Spleen (tissue), 11 donors: ENCODE data around the gene PHACTR2. TPM values are rescaled to one million over a fixed set of nuclear protein-coding genes. Genes with fewer than 3 reads are reported as not detected.

ENCODE experiments used
- DNase-seq: peaks from one replicate; pipeline ENCODE4 v3.0.0-alpha.2; 2020
- H3K27ac ChIP-seq, 8 donors: fragments of 200-600 bp; sonication (generic) in 7 of 8; 1 replicate in 4 of 8; 2 replicates in 4 of 8; pipeline versions ENCODE4 v1.5.0 to v1.8.0; 2016 to 2021; ENCODE audit warnings: inconsistent platforms in 4 of 8, mild to moderate bottlenecking in 4 of 8, moderate library complexity in 1 of 8
- H3K27me3 ChIP-seq, 7 donors: fragments of 200-600 bp; sonication (generic) in 6 of 7; replicated peaks in 1 of 7; 1 replicate in 4 of 7; 2 replicates in 3 of 7; pipeline versions ENCODE4 v1.5.0 to v1.8.0; 2016 to 2021; ENCODE audit warnings: inconsistent platforms in 3 of 7, mild to moderate bottlenecking in 1 of 7
- H3K36me3 ChIP-seq, 6 donors: fragments of 200-600 bp; sonication (generic) in 5 of 6; 1 replicate in 4 of 6; 2 replicates in 2 of 6; pipeline versions ENCODE4 v1.5.0 to v1.8.0; 2016 to 2021; ENCODE audit warnings: inconsistent platforms in 2 of 6
- H3K4me1 ChIP-seq, 6 donors: fragments of 200-600 bp; sonication (generic) in 5 of 6; 1 replicate in 3 of 6; 2 replicates in 3 of 6; pipeline versions ENCODE4 v1.5.0 to v1.8.0; 2016 to 2021; ENCODE audit warnings: inconsistent platforms in 3 of 6
- H3K4me3 ChIP-seq, 8 donors: fragments of 200-600 bp; sonication (generic) in 7 of 8; 1 replicate in 4 of 8; 2 replicates in 4 of 8; pipeline versions ENCODE4 v1.5.0 to v1.8.0; 2016 to 2021; ENCODE audit warnings: inconsistent platforms in 4 of 8, mild to moderate bottlenecking in 4 of 8, moderate library complexity in 2 of 8
- H3K9me3 ChIP-seq, 8 donors: fragments of 200-600 bp; sonication (generic) in 7 of 8; 1 replicate in 4 of 8; 2 replicates in 4 of 8; pipeline versions ENCODE4 v1.5.0 to v1.8.0; 2016 to 2021; ENCODE audit warnings: inconsistent platforms in 4 of 8
- CTCF ChIP-seq, 11 experiments: fragments of 200-600 bp in 7 of 11; fragments of 450-650 bp in 4 of 11; sonication (generic) in 4 of 11; IDR thresholded peaks in 8 of 11; conservative IDR thresholded peaks in 3 of 11; 1 replicate in 7 of 11; 2 replicates in 4 of 11; pipeline versions ENCODE4 v1.4.0 to v1.8.0; 2016 to 2021; ENCODE audit warnings: antibody characterized with exemption in 11 of 11, inconsistent platforms in 4 of 11, mild to moderate bottlenecking in 1 of 11
- POLR2A ChIP-seq, 3 donors: fragments of 450-650 bp; IDR thresholded peaks; one replicate each; pipeline ENCODE4 v1.5.1; 2017; ENCODE audit warnings: antibody characterized with exemption in 3 of 3, mild to moderate bottlenecking in 1 of 3
- POLR2AphosphoS5 ChIP-seq, 3 donors: sonication (generic); formaldehyde crosslinking; IDR thresholded peaks; one replicate each; pipeline ENCODE4 v1.5.1; 2017; ENCODE audit warnings: antibody characterized with exemption in 3 of 3
- WGBS, 5 donors: extraction: QIAGEN DNeasy Blood & Tissue Kit in 3 of 5; methylation state at CpG; one replicate each; pipeline versions ENCODE4 v1.1.5 to v1.1.7; 2013 to 2018; 5-methylcytosine and 5-hydroxymethylcytosine counted together
- intact Hi-C: fragments of 100-400 bp; cut with DNase I; formaldehyde crosslinking; loops from one replicate; pipeline ENCODE4 v1.15.0; 2023; ENCODE audit warnings: low total_unique reads
- polyA plus RNA-seq, 3 donors: library from polyadenylated mRNA; stranded (reverse); fragments of 200-250 nt; gene quantifications; one replicate each; pipeline ENCODE4 v1.2.1, GENCODE V29; 2013
- total RNA-seq, 7 donors: library from RNA; depleted of rRNA in 3 of 7; stranded (reverse); fragments of >200 nt in 3 of 7; fragmentation: NEBNext Ultra II Directional in 4 of 7; extraction: Animal tissue kit (Norgen Biotek cat#: 25700) in 4 of 7; gene quantifications; one replicate each; pipeline versions ENCODE4 v1.1.0 to v1.2.1, GENCODE V29; 2016 to 2021
- donor health status: healthy with polysubstance abuse.
- donor health status: DM: no; HTN: no; CAD: no; lungs with moderate emphysema.
- donor health status: DM: no; HTN: no; CAD: no.
- donor health status: Bipolar disorder and iron deficiency.
- donor health status: healthy.
- donor health status: DM: no; HTN: no; CAD: no.
- donor health status: DM: yes; HTN: yes; CAD: no.

Gene PHACTR2
- total and polyA plus RNA-seq, 10 donors = 3.5 to 116 (median 76.1) TPM

GRCh38 chr6:143718472-143718871 is 40.7 kb downstream of the PHACTR2 start:
- WGBS, 5 donors = 92 to 96% (median 93%) methylated on average over 1 of the region's 1 CpG
- H3K9me3 ChIP-seq = no peaks in the 10 kb centered on the region
- intact Hi-C loops = no loop called here
- H3K36me3 ChIP-seq = peaks cover 0 to 55% (median 4%) of the 10 kb centered on the region in 6 donors
- no peak overlapping the region for H3K27ac ChIP-seq
- peaks cover 0 to 9% (median 0%) of the 10 kb centered on the region in 6 donors for H3K4me1 ChIP-seq
- TF ChIP-seq CTCF (IDR thresholded peaks at IDR 0.05 in 8 of 11, conservative IDR thresholded peaks at IDR 0.05 in 3 of 11) (no peak), POLR2A (IDR thresholded peaks at IDR 0.05) (no peak), POLR2AphosphoS5 (IDR thresholded peaks at IDR 0.05) (no peak)
- no peak for DNase-seq
- H3K4me3 ChIP-seq = no peak overlapping the region
- no peaks in the 10 kb centered on the region for H3K27me3 ChIP-seq

GRCh38 chr6:143721642-143722041 is 43.9 kb downstream of the PHACTR2 start:
- H3K4me3 ChIP-seq = no peak overlapping the region
- TF ChIP-seq POLR2AphosphoS5 (IDR thresholded peaks at IDR 0.05) (no peak), CTCF (IDR thresholded peaks at IDR 0.05 in 8 of 11, conservative IDR thresholded peaks at IDR 0.05 in 3 of 11) (no peak), POLR2A (IDR thresholded peaks at IDR 0.05) (no peak)
- intact Hi-C loops = no loop called here
- no peaks in the 10 kb centered on the region for H3K27me3 ChIP-seq
- H3K9me3 ChIP-seq = peaks cover 0 to 5% (median 0%) of the 10 kb centered on the region in 8 donors
- no peak for DNase-seq
- peaks cover 0 to 44% (median 5%) of the 10 kb centered on the region in 6 donors for H3K36me3 ChIP-seq
- H3K4me1 ChIP-seq = peaks cover 0 to 12% (median 0%) of the 10 kb centered on the region in 6 donors
- H3K27ac ChIP-seq = no peak overlapping the region

- peaks cover 0 to 42% (median 5%) of the 10 kb centered on the region in 6 donors for H3K36me3 ChIP-seq
- no peak overlapping the region for H3K4me3 ChIP-seq
- H3K27me3 ChIP-seq = no peaks in the 10 kb centered on the region
- no peak overlapping the region for H3K27ac ChIP-seq
- intact Hi-C loops = no loop called here
- 90 to 95% (median 92%) methylated on average over 4 to 5 of the region's 5 CpGs for WGBS, 5 donors
- TF ChIP-seq CTCF (IDR thresholded peaks at IDR 0.05 in 8 of 11, conservative IDR thresholded peaks at IDR 0.05 in 3 of 11) (no peak), POLR2A (IDR thresholded peaks at IDR 0.05) (no peak)
- H3K9me3 ChIP-seq = peaks cover 0 to 5% (median 0%) of the 10 kb centered on the region in 8 donors
- H3K4me1 ChIP-seq = peaks cover 0 to 9% (median 0%) of the 10 kb centered on the region in 6 donors
- DNase-seq = no peak
Observed at GRCh38 chr6:143724876-143725275, 47.1 kb downstream of the PHACTR2 start.

DNA sequence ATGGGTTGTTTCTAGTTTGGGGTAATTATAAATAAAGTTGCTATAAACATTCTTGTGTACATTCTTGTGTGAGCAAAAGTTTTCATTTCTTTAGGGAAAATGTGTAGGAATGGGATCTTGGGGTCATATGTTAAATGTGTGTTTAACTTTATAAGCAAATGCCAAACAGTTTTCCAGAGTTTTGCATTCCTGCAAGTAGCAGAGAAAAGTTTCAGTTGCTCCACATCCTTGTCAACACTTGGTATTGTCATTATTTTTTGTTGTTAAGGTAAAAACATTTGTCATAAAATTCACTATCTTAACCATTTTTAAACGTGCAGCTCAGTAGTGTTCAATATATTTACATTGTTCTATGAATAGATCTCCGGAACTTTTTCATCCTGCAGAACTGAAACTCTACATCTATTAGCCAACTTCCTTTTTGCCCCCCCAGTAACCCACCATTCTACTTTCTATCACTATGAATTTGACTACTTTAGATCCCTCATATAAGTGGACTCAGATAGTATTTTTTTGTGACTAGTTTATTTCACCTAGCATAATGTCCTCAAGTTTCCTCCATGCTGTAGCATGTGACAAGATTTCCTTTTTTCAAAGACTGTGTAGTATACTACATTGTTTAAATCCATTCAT is 48.4 kb downstream of the PHACTR2 start:
- no peak for TF ChIP-seq CTCF (IDR thresholded peaks at IDR 0.05 in 8 of 11, conservative IDR thresholded peaks at IDR 0.05 in 3 of 11)
- TF ChIP-seq POLR2A (IDR thresholded peaks at IDR 0.05) = no peak
- TF ChIP-seq POLR2AphosphoS5 (IDR thresholded peaks at IDR 0.05) = no peak
- Histone ChIP-seq H3K4me1 (peaks cover 0 to 4% (median 0%) of the 10 kb centered on the region in 6 donors), H3K27me3 (no peaks in the 10 kb centered on the region), H3K36me3 (peaks cover 0 to 31% (median 5%) of the 10 kb centered on the region in 6 donors), H3K9me3 (peaks cover 0 to 5% (median 0%) of the 10 kb centered on the region in 8 donors), H3K27ac (no peak overlapping the region), H3K4me3 (no peak overlapping the region)
- WGBS, 5 donors = 55 to 75% (median 67%) methylated on average over 2 of the region's 2 CpGs
- intact Hi-C loops = no loop called here
- DNase-seq = no peak
